A549 (cell line): ENCODE data around the gene SLC30A3.

Source experiments
- CTCF ChIP-seq: fragments of >200 bp; sonication (Bioruptor Twin); formaldehyde crosslinking; IDR thresholded peaks from 3 replicates; pipeline ENCODE4 v1.5.1; 2016
- ESRRA ChIP-seq: fragments of 150-350 bp; IDR thresholded peaks from 2 replicates; pipeline ENCODE4 v1.6.1; 2014; ENCODE audit warnings: mild to moderate bottlenecking, low read length, borderline replicate concordance
- SMC3 ChIP-seq: fragments of >200 bp; sonication (Bioruptor Twin); formaldehyde crosslinking; IDR thresholded peaks from 3 replicates; pipeline ENCODE4 v1.6.1; 2018; ENCODE audit warnings: inconsistent platforms

GRCh38 chr2:27217173-27218121, 45.4 kb downstream of the SLC30A3 start, which contains the start of gene CAD:
- no peak for TF ChIP-seq CTCF
- TF ChIP-seq SMC3, result no peak
- TF ChIP-seq ESRRA, result no peak
